ENCODE measurements around the gene TTC9C.
A peak's percentile ranks its signal among the peaks of the same experiment; 100 is the strongest.
"Not testable (repeated sequence)": the region's sequence is repeated elsewhere in the genome, so short reads cannot be mapped to it uniquely, and the experiment has no call there.

Gene TTC9C

DNA sequence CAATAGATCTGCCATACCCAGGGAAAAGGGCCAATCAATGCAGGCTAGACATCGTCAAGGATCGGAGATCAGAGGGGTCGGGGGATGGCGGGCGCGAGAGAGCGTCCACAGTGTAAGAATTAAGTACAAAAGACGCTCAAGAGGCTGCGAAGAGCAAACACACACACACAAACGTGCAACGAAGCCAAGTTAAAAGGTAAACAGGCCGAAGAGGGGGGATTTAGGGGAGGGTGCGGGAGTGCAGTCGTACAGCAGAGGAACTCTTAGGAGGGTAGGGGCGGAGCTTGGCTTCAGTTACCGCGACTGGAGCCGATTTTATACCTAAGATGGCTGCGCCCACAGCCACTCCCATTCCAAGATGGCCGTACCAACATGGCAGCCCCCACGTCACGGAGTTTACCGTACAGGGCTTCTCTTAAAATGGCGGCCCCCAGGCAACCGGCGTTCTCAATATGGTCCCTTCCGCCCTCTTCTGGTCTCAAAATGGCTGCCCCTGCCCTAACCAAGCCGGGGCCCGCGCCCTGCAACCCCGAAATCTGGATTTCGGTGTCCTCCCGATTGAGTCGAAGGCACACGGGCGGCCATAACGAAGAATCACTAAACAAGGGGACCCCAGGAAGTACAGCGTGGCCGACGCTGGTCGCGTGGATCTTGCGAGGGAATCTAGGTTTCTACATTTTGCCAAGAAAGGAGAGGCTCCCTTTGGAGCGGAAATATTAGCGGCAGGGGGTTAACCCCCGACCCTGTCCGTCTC lies 18.9 kb upstream of the TTC9C start:
- DNase-seq (ENCODE audit: low read depth), result peak; percentile 92

DNA sequence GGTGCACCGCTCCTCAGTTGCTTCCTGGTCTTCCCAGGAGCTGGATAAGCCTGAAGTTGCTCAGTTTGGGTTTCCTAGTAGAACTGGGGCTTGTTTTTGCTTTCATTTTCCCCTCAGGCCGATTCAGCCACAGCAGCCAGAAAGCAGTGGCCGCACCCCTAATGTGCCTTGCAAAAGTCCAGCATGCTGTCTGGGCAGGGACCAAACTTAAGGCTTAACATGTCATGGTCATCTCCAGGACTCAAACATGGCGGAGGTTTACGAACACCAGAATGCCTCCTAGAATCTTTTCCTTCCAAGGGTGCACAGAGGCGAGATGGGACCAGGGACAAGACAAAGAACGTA lies 18.3 kb upstream of the TTC9C start:
- peak; percentile 8 for DNase-seq (ENCODE audit: low read depth)

DNA sequence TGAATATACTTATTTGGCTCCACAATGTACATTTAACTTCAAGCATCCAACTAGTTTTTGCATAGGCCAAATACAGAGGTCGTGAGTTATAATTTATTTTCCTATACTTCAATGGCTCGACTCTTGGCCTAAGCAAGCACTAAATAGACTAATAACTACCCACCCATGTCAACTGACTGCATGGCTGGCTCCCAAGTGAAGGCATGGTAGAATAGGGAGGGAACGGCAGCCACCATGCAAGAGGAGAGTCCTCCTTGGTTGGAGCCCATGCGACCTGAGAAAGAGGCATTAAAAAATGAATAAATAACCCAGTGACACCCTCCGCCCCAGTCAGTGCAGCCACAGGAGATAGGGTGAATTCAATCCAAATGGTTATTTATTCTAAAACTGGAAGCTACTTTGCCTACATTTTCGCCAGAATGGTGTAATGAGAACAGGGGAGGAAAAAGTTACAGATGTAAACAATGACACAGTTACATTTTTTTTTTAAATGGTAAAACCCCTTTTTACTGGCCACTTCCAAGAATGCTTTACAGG lies 15.9 kb upstream of the TTC9C start:
- DNase-seq (ENCODE audit: low read depth), result no peak

DNA sequence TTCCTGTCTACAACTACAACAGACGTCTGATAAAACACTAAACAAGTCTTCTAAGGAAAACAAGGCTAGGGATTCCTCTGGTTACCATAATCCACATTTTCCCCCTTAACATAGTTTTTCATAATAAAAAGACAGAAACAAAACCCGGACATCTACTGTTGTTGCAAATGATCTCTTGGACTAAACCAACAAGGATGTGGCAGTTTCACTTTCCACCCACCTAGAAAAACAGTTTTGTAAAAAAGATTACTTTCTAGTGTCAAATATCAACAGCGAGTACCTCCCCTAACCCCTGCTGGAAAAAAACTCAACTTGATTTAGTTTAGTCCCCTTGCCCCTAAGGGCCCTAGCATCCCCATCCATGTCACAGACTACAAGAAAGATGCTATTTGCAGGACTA lies 15.4 kb upstream of the TTC9C start:
- no peak for DNase-seq (ENCODE audit: low read depth)

DNA sequence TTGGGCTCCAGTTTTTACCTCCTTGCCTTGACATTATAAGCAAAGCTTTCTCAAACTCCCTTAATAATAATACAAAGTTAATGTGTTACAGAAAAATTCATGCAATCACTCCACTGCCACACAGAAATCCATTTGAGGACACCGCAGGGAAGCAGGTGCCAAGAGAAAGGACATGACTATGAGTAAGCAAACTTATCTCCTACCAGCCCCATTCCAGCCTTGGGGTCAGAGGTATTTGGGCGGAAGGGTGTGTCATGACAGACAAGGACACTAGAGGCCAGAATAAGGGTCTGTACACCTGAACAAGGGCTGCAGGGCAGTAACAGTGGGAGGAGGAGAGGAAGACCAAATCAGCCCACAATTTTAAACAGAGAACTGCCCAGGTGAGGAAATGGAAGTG lies 14.9 kb upstream of the TTC9C start:
- no peak for DNase-seq (ENCODE audit: low read depth)

DNA sequence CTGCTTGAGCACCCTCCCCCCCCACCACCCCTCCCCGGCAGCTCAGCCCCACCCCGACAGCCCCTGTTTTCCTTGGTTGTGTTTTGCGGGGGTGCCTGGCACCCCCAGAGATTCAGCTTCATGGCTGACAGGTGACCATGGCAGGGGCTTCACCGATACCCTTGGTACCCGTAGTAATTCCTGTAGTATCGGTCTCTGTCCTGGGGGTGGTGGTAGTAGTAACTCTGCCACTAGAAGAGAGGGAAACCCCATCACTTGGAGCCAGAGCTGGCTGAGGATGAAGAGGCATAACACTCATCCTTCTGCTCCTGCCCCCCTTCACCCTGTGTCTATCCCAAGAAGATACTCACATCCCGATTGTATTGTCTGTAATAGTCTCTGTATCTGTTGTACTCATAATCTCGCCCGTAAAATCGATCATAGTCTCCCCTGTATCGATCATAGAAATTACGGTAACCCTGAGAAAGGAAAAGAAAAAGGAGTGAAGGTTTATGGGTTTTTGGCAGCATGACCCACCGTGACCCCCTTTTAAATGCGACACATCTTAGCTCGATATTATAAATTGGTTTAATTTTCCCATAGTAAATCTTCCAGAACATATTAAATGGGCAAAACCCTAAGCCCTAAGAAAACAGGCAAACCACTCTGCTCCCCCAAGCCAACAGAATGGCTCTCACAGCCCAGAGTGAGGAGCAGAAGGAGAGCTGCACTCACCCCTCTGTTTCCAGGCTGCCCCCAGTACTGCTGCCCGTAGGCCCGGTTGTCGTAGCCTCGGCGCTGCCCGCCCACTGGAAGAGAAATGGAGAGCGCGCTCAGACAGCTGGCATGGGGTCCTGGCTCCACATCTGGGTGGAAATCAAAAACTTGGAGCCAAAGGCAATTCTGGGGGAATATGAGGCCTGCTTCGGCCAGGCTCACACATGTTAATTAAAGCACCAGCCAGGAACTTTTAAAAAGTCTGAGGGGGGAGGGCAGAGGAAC lies 12.8 kb upstream of the TTC9C start:
- DNase-seq (ENCODE audit: low read depth), result no peak

DNA sequence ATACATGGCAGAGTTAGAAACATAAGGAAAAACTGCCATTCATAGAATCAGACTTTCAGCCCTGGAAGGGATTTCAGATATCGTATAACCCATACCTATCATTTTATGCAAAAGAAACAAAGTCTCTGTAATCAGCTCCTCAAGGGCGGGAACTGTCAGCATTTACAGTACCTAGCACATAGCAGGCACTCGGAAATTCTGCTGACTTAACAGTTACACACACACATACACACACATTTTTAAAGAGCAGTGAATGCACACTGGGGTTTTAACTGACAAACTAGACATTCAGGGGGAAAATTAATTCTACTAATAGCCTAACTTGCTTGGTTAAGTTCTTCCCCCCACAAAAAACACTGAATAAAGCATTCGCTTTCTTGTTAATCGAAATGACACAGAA lies 12.1 kb upstream of the TTC9C start:
- no peak for DNase-seq (ENCODE audit: low read depth)

DNA sequence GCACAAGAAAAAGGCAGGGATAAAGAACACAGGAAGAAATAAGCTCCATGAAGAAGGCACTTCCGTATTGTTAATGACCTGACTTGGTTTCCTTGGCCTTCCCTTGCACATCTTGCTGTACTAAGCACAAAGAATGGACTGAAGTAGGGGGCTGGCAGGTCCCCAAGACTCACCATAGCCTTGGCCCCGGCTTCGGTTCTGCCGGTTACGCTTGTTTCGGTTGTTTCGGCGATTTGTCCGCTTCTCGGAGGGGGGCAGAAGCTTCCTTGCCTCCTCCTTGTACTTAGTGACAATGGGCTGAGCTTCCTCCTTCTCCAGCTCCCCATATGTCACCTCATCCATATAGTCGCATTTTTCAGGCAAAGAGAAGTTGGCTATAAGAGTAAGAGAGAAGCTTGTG lies 11.5 kb upstream of the TTC9C start:
- no peak for DNase-seq (ENCODE audit: low read depth)

DNA sequence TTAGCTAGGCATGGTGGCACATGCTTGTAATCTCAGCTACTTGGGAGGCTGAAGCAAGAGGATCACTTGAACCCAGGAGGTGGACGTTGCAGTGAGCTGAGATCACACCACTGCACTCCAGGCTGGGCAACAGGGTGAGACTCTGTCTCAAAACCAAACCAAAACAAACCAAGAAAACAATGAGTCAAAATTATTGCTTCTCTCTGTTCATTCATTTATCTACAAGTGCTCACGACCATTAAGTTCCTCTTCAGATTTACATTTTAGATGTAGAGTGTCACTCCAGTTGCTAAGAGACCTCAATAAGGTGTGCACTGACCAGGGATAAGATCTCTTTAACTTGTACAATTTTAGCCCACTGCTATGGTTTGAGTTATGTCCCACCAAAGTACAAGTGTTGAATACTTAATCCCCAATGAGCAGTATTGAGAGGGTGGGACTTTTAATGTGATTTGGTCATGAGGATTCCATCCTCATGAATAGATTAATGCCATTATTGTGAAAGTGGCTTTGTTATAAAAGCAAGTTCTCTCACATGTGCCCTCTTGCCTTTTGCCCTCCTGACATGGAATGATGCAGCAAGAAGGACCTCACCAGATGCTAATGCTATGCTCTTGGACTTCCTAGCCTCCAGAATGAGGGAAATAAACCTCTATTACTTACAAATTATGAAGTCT lies 8.8 kb upstream of the TTC9C start:
- DNase-seq (ENCODE audit: low read depth), result no peak

DNA sequence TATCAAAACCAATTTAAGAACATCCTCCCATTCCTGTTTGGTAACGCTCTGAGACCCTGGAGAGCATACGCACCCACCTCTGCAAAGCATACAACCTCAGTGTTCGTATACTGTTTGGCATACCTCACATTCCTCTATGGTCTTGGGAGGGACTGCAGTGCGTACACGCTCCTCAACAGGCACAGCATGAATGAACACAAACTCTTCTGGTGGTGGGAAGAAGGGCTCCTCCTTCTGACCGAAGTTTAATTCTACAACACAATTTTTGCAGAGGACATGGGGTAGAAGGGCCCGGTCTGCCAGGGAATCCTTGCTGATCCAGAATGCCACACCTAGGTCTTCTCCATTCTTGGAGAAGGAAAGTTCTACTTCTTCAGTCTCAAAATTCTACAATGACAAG lies 6.3 kb upstream of the TTC9C start:
- DNase-seq (ENCODE audit: low read depth), result no peak

DNA sequence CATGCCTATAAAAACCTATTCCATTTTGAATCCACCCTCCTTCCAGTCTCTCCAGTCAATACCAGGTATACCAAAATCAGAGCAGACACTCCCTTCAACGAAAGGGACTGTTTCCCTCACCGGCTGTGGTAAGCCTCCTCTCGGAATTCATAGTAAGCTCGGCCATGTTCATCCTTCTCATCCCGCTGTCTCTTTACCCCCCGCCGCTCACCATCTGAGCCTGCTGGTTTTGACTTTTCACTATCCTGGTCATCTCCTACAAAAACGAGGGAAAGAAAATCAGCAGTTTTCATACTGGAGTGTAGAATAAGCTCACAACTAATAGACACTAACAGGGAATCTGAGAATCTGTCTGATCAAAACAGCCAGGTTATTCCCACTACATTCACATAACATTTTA lies 4.1 kb upstream of the TTC9C start:
- DNase-seq (ENCODE audit: low read depth), result no peak

DNA sequence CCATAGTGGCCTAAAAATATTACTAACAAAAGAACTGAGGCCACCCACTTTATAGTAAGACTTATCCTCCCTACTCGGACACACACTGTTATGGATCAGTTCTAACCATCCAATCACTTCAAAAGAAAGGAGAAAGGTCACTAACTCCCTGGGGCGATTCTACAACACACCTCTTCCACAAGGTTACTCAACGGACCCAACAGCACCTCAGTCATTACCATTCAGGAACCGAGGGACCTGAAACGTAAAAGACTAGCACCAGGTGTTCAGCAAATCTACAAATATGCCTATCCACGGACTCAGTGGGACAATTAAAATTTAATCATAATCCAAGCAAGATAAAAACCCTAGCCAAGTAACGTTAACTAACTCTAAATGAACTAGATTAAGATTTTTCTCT lies 2.6 kb upstream of the TTC9C start:
- no peak for DNase-seq (ENCODE audit: low read depth)

DNA sequence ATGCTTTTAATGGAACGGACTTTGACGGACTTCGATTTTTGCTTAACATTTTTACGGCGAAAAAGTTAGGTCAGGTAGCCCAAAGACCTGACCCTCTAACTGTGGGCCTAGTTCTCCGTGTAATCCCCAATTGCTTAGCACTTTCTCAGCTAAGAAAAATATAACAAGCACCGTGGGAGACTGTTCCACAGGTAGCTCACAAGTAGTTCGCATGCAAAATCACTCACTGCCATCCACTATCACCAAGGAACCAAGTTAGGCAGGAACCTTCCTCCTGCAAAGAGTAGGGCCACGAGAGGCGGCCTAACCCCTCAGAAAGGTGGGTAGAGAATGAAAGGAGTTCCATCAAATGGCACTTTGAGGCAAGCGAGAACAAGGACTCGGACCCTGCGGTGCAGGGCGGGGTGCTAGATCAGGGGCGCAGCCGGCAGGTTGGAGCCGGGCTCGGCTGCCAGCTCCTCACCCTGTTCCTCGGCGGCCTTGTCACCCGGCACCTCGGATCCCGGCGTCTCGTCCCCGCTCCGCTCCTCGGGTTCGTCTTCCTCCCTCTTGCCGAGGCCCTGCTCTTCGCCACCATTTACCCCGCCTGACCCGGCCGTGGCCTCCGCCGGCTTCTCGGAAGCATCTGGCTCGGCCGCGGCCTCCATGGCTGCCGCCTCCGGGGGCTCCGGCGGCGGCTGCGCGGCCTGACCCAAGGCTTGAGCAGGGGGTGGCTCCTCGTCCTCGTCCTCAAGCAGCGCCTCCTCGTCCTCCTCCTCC lies 2.0 kb upstream of the TTC9C start:
- DNase-seq (ENCODE audit: low read depth), result no peak

DNA sequence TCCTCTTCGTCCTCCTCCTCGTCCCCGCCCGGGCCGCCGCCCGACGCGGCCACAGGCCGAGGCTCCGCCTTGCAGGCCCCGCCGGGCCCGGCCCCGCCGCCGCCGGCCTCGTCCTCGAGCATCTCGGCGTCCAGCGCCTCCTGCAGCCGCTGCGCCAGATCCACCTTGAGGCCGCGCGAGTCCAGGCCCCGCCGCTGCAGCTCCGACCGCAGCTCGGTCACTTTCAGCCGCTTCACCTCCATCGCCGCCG lies 1.4 kb upstream of the TTC9C start:
- no peak for DNase-seq (ENCODE audit: low read depth)

DNA sequence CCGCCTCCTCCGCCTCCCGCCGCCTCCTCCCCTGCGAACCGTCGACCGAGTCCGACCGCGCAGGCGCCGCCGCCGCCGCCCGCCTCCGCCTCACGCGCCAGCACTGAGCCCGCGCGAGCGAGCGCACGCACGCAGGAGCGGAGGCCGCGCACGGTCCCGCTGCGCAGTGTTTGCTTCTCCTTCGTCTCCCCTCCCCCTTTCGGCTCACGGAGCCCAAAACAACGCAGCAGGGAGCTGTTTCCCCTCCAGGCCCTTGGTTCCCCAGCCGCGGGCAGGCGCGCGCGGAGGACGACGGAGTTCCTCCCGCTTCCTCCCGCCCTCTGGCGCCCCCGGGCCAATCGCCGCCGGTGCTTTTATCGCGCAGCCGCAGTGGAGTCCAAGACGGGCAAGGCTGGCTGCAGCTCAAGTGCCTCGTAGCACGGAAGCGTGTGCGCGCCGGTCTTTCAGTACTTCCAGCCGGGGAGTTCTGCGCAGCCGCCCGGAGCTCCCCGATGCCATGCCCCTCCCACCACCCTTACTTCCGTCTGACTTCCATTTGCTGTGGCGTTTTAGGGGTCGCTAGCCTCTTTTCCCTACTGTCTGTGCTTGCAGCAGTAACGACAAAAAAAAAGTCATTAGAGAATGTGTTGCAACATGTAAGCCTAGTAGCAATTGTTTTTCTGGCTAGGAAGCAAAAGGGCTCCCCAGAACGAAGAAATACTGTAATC lies 968 bp upstream of the TTC9C start, which contains the start of gene HNRNPUL2:
TSS of gene HNRNPUL2 (minus strand) at position 293 of the 707 bp plus-strand sequence. CDS start 301 bp downstream, outside the sequence.
- DNase-seq (ENCODE audit: low read depth), result peak; percentile 97

DNA sequence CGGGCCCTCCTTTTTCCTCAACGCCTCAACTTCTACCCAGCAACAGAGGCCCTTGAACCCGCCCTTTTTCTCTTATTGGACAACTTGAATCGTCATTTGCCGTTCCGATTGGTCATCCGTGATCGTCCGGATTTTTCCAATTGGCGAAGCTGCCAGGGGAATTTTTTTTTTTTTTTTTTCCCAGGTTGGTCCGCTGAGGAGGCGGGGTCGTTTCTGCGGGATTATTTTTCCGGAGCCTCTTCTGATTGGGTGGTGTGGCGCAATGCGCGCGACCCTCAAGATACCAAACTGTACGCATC lies 465 bp upstream of the TTC9C start:
- DNase-seq (ENCODE audit: low read depth), result peak; percentile 81

DNA sequence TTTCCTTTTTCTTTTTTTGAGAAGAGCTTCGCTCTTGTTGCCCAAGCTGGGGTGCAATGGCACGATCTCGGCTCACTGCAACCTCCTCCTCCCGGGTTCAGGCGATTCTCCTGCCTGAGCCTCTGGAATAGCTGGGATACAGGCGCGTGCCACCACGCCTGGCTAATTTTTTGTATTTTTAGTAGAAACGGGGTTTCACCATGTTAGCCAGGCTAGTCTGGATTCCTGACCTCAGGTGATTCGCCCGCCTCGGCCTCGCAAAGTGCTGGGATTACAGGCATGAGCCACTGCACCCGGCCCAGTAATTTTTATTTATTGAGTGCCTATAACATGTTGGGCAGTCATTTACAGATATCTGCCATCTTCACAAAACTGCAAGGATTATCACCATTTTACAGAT lies 1.8 kb downstream of the TTC9C start:
- not testable (repeated sequence) for DNase-seq (ENCODE audit: low read depth)

DNA sequence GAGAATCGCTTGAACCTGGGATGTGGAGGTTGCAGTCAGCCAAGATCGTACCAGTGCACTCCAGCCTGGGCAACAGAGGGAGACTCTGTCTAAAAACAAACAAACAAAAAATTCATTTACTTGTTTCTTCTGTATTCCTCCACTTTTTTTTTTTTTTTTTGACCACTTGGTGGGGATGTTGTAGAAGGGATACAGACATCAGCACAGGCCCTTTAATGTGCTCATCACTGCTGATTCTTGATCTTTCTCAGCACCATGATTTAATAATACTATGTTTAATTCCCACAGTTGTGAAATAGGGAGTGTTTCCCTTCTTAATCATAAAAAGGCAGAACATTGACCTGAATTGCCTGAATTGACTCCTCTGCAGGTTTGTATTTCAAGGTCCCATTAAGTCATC lies 4.5 kb downstream of the TTC9C start:
- no peak for DNase-seq (ENCODE audit: low read depth)

DNA sequence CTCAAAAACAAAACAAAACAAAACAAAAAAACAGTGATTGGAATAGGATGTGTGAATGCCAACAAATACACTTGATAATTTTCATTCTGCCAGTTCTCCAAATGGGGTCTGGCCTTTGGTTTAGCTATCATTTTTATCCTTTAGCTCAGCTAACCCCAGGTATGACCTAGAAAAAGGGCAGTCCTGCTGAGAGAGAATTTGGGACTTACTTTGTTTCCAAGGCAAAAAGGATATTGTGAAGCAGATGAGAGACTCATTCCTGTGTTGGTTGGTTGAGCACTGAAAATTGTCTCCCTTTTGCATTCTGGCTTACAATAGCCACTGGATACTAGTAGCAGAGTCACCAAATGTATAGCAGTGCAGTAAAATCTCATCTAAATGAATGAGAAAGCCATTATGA lies 8.9 kb downstream of the TTC9C start:
- DNase-seq (ENCODE audit: low read depth), result no peak

DNA sequence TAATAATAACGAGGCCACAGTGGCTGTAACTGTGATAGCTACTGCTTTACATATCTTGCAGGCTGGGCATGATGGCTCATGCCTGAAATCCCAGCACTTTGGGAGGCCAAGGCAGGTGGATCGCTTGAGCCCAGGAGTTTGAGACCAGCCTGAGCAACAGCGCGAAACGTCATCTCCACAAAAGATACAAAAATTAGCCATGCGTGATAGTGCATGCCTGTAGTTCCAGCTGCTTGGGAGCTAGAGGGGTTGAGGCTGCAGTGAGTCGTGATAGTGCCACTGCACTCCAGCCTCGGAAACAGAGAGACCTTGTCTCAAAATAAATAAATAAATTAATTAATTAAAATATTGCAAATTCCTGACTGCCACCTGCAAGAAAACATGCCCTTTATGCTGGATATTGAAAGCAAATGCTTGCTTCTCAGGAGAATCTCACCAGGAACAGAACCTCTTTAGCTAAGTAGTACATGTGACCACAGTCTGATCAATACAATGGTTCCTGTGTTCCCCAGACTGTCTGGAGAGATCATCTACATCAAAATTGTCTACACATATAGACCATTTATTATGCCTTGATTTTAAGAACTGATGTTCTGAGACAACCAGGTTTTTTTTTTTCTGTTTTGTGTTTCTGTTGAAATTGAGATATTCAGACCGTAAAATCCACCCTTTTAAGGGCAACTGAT lies 19.3 kb downstream of the TTC9C start:
- no peak for DNase-seq (ENCODE audit: low read depth)

DNA sequence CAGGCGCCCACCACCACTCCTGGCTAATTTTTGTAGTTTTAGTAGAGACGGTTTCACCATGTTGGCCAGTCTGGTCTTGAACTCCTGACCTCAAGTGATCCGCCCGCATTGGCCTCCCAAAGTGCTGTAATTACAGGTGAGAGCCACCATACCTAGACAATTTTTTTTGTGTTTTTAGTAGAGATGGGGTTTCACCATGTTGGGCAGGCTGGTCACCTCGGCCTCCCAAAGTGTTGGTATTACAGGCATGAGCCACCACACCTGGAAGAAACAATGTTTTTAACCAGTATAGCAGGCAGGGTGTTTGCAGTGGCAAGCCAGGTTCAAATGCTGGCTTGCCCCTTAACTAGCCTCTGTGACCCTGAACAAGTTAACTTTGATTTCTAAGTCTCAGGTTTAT lies 21.6 kb downstream of the TTC9C start:
- not testable (repeated sequence) for DNase-seq (ENCODE audit: low read depth)

All from activated T-cell treated with anti-CD3 and anti-CD28 coated beads for 24 hours (primary cell).